HepG2 (cell line): ENCODE results near the gene TRIM3. TPM values are rescaled to one million over a fixed set of nuclear protein-coding genes. Genes with fewer than 3 reads are reported as not detected.

Experiments used
- CHCHD3 ChIP-seq: sonication (generic); formaldehyde crosslinking; IDR thresholded peaks from 2 replicates; pipeline ENCODE4 v1.8.0; 2022; ENCODE audit warnings: mild to moderate bottlenecking, missing genetic modification reagents, moderate library complexity
- FOXK1 ChIP-seq: sonication (generic); formaldehyde crosslinking; IDR thresholded peaks from 2 replicates; pipeline ENCODE4 v1.4.0; 2020; ENCODE audit warnings: low read depth, missing genetic modification reagents, borderline replicate concordance
- NCOA1 ChIP-seq: sonication (generic); formaldehyde crosslinking; IDR thresholded peaks from 2 replicates; pipeline ENCODE4 v1.9.0; 2021; ENCODE audit warnings: missing genetic modification reagents
- NFIC ChIP-seq: IDR thresholded peaks from 2 replicates; pipeline ENCODE4 v1.6.1; 2012; ENCODE audit warnings: mild to moderate bottlenecking, low read length, inconsistent platforms
- POLR2G ChIP-seq: fragments of 200-400 bp; formaldehyde crosslinking; IDR thresholded peaks from 2 replicates; pipeline ENCODE4 v1.6.1; 2018; ENCODE audit warnings: mild to moderate bottlenecking, low read depth, low read length, moderate library complexity
- SOX13 ChIP-seq, 3 experiments: fragments of 450-650 bp in 1 of 3; sonication (generic) in 1 of 3; formaldehyde crosslinking in 1 of 3; IDR thresholded peaks in 2 of 3; conservative IDR thresholded peaks in 1 of 3; 2 replicates each; pipeline versions ENCODE4 v1.5.0 to v1.6.1; 2016 to 2020; ENCODE audit warnings: antibody characterized with exemption in 1 of 3, mild to moderate bottlenecking in 1 of 3, missing compliant biosample characterization in 1 of 3, missing genetic modification reagents in 1 of 3, moderate library complexity in 1 of 3
- TEAD3 ChIP-seq: optimal IDR thresholded peaks from 2 replicates; pipeline ENCODE3; 2016; ENCODE audit warnings: borderline replicate concordance
- ZIK1 ChIP-seq: sonication (generic); formaldehyde crosslinking; IDR thresholded peaks from 2 replicates; pipeline ENCODE4 v1.5.0; 2020; ENCODE audit warnings: mild to moderate bottlenecking, low read depth, missing genetic modification reagents, borderline replicate concordance
- ZNF773 ChIP-seq: sonication (generic); formaldehyde crosslinking; IDR thresholded peaks from 2 replicates; pipeline ENCODE4 v1.4.0; 2020; ENCODE audit warnings: missing genetic modification reagents, borderline replicate concordance
- ZSCAN21 ChIP-seq: sonication (generic); formaldehyde crosslinking; IDR thresholded peaks from 2 replicates; pipeline ENCODE4 v1.8.0; 2022; ENCODE audit warnings: mild to moderate bottlenecking, missing genetic modification reagents, moderate library complexity, borderline replicate concordance
- polyA plus RNA-seq, 8 experiments: library from polyadenylated mRNA; depleted of rRNA in 3 of 8; stranded (reverse) in 7 of 8; unstranded in 1 of 8; fragments of >200 nt; fragmentation: Illumina TruSeq in 4 of 8; extraction: Trizol in 4 of 8; gene quantifications; 2 replicates each; pipeline versions ENCODE4 v1.2.1 to v1.2.3, GENCODE V29; 2011 to 2016; ENCODE audit warnings: low read depth in 4 of 8, missing spikeins in 1 of 8, mixed read lengths in 1 of 8; ENCODE audit not compliant: insufficient read depth in 1 of 8
- total RNA-seq, 5 experiments: library from RNA; depleted of rRNA; stranded (reverse); fragments of >200 nt; fragmentation: Illumina TruSeq; extraction: Trizol; gene quantifications; 2 replicates each; pipeline ENCODE4 v1.2.3, GENCODE V29; 2016; ENCODE audit warnings: low read depth in 1 of 5
- TF ChIP-seq, protein P1 (sequence below): IDR thresholded peaks from 2 replicates; pipeline ENCODE4 v1.6.1; 2016; ENCODE audit warnings: mild to moderate bottlenecking
- TF ChIP-seq, protein P2 (sequence below): sonication (generic); formaldehyde crosslinking; IDR thresholded peaks from 2 replicates; pipeline ENCODE4 v1.4.0; 2020; ENCODE audit warnings: mild to moderate bottlenecking, missing genetic modification reagents
- TF ChIP-seq, protein P3 (sequence below), 2 experiments: IDR thresholded peaks; 2 replicates each; pipeline ENCODE4 v1.6.1; 2011 to 2012; ENCODE audit warnings: low read length in 2 of 2, borderline replicate concordance in 1 of 2, low read depth in 1 of 2, mild to moderate bottlenecking in 1 of 2, moderate library complexity in 1 of 2
- TF ChIP-seq, protein P4 (sequence below): sonication (generic); formaldehyde crosslinking; IDR thresholded peaks from 2 replicates; pipeline ENCODE4 v1.5.0; 2020; ENCODE audit warnings: missing genetic modification reagents, mild to moderate bottlenecking, borderline replicate concordance
- TF ChIP-seq, protein P5 (sequence below): sonication (generic); formaldehyde crosslinking; IDR thresholded peaks from 2 replicates; pipeline ENCODE4 v1.8.1; 2023; ENCODE audit warnings: mild to moderate bottlenecking, moderate library complexity, missing genetic modification reagents
- TF ChIP-seq, protein P6 (sequence below), 2 experiments: sonication (generic) in 1 of 2; formaldehyde crosslinking in 1 of 2; IDR thresholded peaks; 2 replicates each; pipeline versions ENCODE4 v1.5.1 to v1.6.1; 2011 to 2020; ENCODE audit warnings: borderline replicate concordance in 1 of 2, low read depth in 1 of 2, low read length in 1 of 2, mild to moderate bottlenecking in 1 of 2, missing genetic modification reagents in 1 of 2, moderate library complexity in 1 of 2

The TRIM3 gene
- total and polyA plus RNA-seq, 2 of the 13 experiments (the other 11 are each of a cell fraction or from before 2014, with no cell fraction given): 3.6 to 6.3 TPM

DNA sequence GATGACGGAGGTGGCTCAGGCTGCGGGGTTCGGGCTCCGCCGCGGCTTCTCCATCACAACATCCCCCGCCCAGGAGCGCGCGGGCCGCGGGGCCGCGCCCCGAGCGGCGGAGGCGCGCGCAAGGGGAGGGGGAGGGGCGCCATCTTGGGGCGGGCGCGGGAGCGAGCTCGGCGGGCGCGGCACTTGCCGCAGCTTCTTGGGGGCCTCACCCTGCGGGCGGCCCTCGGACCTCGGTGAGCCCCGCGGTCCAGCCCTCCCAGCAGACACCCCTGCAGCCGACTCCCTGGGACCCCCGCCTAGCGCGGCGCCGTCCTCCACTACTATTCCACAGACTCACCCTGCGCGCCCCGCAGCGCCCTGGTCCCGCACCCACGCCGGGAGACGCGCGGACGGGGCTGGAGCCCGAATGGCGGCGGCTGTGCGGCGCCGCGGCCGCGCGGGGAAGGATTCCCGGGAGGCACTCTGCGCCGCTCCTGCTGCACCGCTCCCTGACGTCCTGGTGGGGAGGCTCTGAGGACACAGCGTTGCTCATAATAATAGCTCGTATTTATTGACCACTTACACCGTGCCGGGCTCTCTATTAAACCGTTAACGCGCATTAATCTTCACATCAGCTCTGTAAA lies 54.6 kb downstream of the TRIM3 start, which contains the start of gene APBB1 (continued):
- TF ChIP-seq, protein P1, sequence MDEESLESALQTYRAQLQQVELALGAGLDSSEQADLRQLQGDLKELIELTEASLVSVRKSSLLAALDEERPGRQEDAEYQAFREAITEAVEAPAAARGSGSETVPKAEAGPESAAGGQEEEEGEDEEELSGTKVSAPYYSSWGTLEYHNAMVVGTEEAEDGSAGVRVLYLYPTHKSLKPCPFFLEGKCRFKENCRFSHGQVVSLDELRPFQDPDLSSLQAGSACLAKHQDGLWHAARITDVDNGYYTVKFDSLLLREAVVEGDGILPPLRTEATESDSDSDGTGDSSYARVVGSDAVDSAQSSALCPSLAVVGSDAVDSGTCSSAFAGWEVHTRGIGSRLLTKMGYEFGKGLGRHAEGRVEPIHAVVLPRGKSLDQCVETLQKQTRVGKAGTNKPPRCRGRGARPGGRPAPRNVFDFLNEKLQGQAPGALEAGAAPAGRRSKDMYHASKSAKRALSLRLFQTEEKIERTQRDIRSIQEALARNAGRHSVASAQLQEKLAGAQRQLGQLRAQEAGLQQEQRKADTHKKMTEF (CRISPR knock-in tag): no peak
- no peak for TF ChIP-seq SOX13 (IDR thresholded peaks at IDR 0.05)
- no peak for TF ChIP-seq SOX13 (CRISPR knock-in tag; conservative IDR thresholded peaks at IDR 0.05 in 1 of 2, IDR thresholded peaks at IDR 0.05 in 1 of 2)
- TF ChIP-seq, protein P2, sequence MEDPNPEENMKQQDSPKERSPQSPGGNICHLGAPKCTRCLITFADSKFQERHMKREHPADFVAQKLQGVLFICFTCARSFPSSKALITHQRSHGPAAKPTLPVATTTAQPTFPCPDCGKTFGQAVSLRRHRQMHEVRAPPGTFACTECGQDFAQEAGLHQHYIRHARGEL: no peak
- no peak for TF ChIP-seq FOXK1 (CRISPR knock-in tag)
- TF ChIP-seq, protein P3, sequence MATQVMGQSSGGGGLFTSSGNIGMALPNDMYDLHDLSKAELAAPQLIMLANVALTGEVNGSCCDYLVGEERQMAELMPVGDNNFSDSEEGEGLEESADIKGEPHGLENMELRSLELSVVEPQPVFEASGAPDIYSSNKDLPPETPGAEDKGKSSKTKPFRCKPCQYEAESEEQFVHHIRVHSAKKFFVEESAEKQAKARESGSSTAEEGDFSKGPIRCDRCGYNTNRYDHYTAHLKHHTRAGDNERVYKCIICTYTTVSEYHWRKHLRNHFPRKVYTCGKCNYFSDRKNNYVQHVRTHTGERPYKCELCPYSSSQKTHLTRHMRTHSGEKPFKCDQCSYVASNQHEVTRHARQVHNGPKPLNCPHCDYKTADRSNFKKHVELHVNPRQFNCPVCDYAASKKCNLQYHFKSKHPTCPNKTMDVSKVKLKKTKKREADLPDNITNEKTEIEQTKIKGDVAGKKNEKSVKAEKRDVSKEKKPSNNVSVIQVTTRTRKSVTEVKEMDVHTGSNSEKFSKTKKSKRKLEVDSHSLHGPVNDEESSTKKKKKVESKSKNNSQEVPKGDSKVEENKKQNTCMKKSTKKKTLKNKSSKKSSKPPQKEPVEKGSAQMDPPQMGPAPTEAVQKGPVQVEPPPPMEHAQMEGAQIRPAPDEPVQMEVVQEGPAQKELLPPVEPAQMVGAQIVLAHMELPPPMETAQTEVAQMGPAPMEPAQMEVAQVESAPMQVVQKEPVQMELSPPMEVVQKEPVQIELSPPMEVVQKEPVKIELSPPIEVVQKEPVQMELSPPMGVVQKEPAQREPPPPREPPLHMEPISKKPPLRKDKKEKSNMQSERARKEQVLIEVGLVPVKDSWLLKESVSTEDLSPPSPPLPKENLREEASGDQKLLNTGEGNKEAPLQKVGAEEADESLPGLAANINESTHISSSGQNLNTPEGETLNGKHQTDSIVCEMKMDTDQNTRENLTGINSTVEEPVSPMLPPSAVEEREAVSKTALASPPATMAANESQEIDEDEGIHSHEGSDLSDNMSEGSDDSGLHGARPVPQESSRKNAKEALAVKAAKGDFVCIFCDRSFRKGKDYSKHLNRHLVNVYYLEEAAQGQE (IDR thresholded peaks at IDR 0.05; ENCODE audit: borderline replicate concordance in 1 of 2, low read depth in 1 of 2, low read length in 2 of 2): no peak
- TF ChIP-seq NCOA1 (CRISPR knock-in tag): no peak
- no peak for TF ChIP-seq CHCHD3
- TF ChIP-seq ZSCAN21 (CRISPR knock-in tag): 0 out of 2 replicates have a peak, but pooled peaks have one; percentile 23
- TF ChIP-seq TEAD3 (CRISPR knock-in tag): no peak
- TF ChIP-seq, protein P4, sequence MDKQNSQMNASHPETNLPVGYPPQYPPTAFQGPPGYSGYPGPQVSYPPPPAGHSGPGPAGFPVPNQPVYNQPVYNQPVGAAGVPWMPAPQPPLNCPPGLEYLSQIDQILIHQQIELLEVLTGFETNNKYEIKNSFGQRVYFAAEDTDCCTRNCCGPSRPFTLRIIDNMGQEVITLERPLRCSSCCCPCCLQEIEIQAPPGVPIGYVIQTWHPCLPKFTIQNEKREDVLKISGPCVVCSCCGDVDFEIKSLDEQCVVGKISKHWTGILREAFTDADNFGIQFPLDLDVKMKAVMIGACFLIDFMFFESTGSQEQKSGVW: no peak
- no peak for TF ChIP-seq NFIC
- no peak for TF ChIP-seq ZIK1 (CRISPR knock-in tag)
- TF ChIP-seq, protein P5, sequence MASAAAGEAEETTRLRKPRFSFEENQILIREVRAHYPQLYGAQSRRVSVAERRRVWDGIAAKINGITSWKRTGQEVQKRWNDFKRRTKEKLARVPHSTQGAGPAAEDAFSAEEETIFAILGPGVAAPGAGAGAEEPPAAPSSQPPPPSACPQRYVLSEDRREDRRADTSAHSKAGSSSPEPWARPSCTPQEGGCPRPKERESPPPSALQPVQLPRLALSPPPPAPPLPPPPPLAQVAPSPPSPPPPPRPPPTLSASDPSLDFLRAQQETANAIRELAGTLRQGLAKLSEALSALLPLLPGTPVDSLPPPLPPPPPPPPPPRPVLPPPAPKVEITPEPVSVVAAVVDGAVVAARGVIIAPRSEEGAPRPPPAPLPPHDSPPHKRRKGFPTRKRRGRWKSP (CRISPR knock-in tag): peak; percentile 64; the same call in 1 of the 2 replicates
- TF ChIP-seq ZNF773 (CRISPR knock-in tag): no peak
- TF ChIP-seq POLR2G: peak; percentile 55
- TF ChIP-seq, protein P6, sequence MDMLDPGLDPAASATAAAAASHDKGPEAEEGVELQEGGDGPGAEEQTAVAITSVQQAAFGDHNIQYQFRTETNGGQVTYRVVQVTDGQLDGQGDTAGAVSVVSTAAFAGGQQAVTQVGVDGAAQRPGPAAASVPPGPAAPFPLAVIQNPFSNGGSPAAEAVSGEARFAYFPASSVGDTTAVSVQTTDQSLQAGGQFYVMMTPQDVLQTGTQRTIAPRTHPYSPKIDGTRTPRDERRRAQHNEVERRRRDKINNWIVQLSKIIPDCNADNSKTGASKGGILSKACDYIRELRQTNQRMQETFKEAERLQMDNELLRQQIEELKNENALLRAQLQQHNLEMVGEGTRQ (IDR thresholded peaks at IDR 0.05; ENCODE audit: low read depth, low read length): no peak
- TF ChIP-seq, protein P6 (CRISPR knock-in tag; IDR thresholded peaks at IDR 0.05; ENCODE audit: borderline replicate concordance): no peak
